H1 (cell line): Measurements from ENCODE around the gene PRKD1. TPM values are rescaled to one million over a fixed set of nuclear protein-coding genes. Genes with fewer than 3 reads are reported as not detected.

Experiments
- CTCF ChIA-PET: fragments of 300-600 bp; sonication (Branson Sonifier 250); formaldehyde crosslinking; loops from one replicate; lab custom pipeline; 2021; ENCODE audit not compliant: partially characterized antibody; lab: Charles Lee
- POLR2A ChIA-PET: fragments of 300-600 bp; sonication (Branson Sonifier 250); formaldehyde crosslinking; loops from one replicate; lab custom pipeline; 2021; ENCODE audit warnings: inconsistent platforms; ENCODE audit not compliant: partially characterized antibody; lab: Charles Lee
- DNase-seq, 2 experiments: peaks; one replicate each; pipeline versions ENCODE4 v3.0.0 to v3.0.0-alpha.2; 2010 to 2022; ENCODE audit warnings: low spot score in 2 of 2, low read depth in 1 of 2, mixed read lengths in 1 of 2
- FAIRE-seq: peaks from 2 replicates; lab custom pipeline; 2011; peaks lifted over from hg19 to GRCh38; lab: Jason Lieb, UNC
- H2AFZ ChIP-seq: 2 replicates; pipeline ENCODE4 v1.8.1; 2012; ENCODE audit warnings: low read length, inconsistent platforms
- H2AK5ac ChIP-seq: 2 replicates; pipeline ENCODE4 v1.6.1; 2013; ENCODE audit warnings: low read depth, low read length
- H2BK120ac ChIP-seq: replicated peaks from 2 replicates; pipeline ENCODE3; 2013; ENCODE audit warnings: low read depth, low read length, inconsistent platforms
- H2BK12ac ChIP-seq: 2 replicates; pipeline ENCODE4 v1.6.1; 2013; ENCODE audit warnings: low read depth, low read length
- H2BK15ac ChIP-seq: 2 replicates; pipeline ENCODE4 v1.6.1; 2013; ENCODE audit warnings: low read length
- H2BK20ac ChIP-seq: 2 replicates; pipeline ENCODE4 v1.6.1; 2013; ENCODE audit warnings: low read length
- H2BK5ac ChIP-seq: 2 replicates; pipeline ENCODE4 v1.6.1; 2013; ENCODE audit warnings: low read depth, low read length
- H3K14ac ChIP-seq: 2 replicates; pipeline ENCODE4 v1.6.1; 2013; ENCODE audit warnings: inconsistent platforms; ENCODE audit not compliant: insufficient read length
- H3K18ac ChIP-seq: 2 replicates; pipeline ENCODE4 v1.6.1; 2013; ENCODE audit warnings: low read length; ENCODE audit errors: extremely low read depth
- H3K23ac ChIP-seq: 2 replicates; pipeline ENCODE4 v1.6.1; 2013; ENCODE audit warnings: inconsistent platforms; ENCODE audit not compliant: insufficient read length
- H3K23me2 ChIP-seq: 2 replicates; pipeline ENCODE4 v1.6.1; 2013; ENCODE audit warnings: low read depth, low read length
- H3K27ac ChIP-seq: 2 replicates; pipeline ENCODE4 v1.6.1; 2011; ENCODE audit warnings: low read depth, low read length, inconsistent platforms
- H3K27me3 ChIP-seq, 4 experiments: replicated peaks in 1 of 4; 1 replicate in 1 of 4; 2 replicates in 3 of 4; pipeline versions ENCODE4 v1.6.1 to v1.8.1; 2011 to 2013; ENCODE audit warnings: low read length in 3 of 4, mild to moderate bottlenecking in 3 of 4, inconsistent platforms in 2 of 4, mixed read lengths in 2 of 4, moderate library complexity in 1 of 4; ENCODE audit not compliant: control insufficient read depth in 3 of 4, insufficient read depth in 3 of 4; ENCODE audit errors: extremely low read depth in 1 of 4
- H3K36me3 ChIP-seq, 4 experiments: 2 replicates each; pipeline versions ENCODE4 v1.6.1 to v1.8.1; 2011 to 2013; ENCODE audit warnings: mild to moderate bottlenecking in 4 of 4, low read length in 3 of 4, moderate library complexity in 2 of 4, control low read depth in 1 of 4, inconsistent platforms in 1 of 4; ENCODE audit not compliant: insufficient read depth in 4 of 4, control insufficient read depth in 2 of 4
- H3K4ac ChIP-seq: replicated peaks from 2 replicates; pipeline ENCODE3; 2013; ENCODE audit warnings: low read length, low read depth, mixed read lengths, inconsistent platforms; ENCODE audit not compliant: insufficient read length
- H3K4me1 ChIP-seq, 4 experiments: replicated peaks in 1 of 4; 1 replicate in 1 of 4; 2 replicates in 3 of 4; pipeline versions ENCODE4 v1.6.1 to v1.8.1; 2011 to 2013; ENCODE audit warnings: low read length in 3 of 4, inconsistent platforms in 2 of 4, mixed read lengths in 1 of 4; ENCODE audit not compliant: insufficient read depth in 4 of 4, control insufficient read depth in 3 of 4
- H3K4me2 ChIP-seq, 2 experiments: 2 replicates each; pipeline versions ENCODE4 v1.6.1 to v1.8.1; 2011 to 2013; ENCODE audit warnings: low read depth in 2 of 2, low read length in 2 of 2, control low read depth in 1 of 2, inconsistent platforms in 1 of 2, mild to moderate bottlenecking in 1 of 2; ENCODE audit not compliant: insufficient read depth in 1 of 2
- H3K4me3 ChIP-seq, 4 experiments: fragments of 200-600, 300-600 bp in 1 of 4; sonication (generic), shearing (Covaris generic), sonication (Bioruptor Twin) in 1 of 4; 2 replicates each; pipeline versions ENCODE4 v1.5.1 to v1.8.1; 2011 to 2016; ENCODE audit warnings: low read length in 4 of 4, low read depth in 3 of 4, control low read depth in 2 of 4, inconsistent platforms in 2 of 4, mild to moderate bottlenecking in 2 of 4, mixed read lengths in 1 of 4, moderate library complexity in 1 of 4; ENCODE audit not compliant: insufficient read depth in 2 of 4; ENCODE audit errors: extremely low read depth in 1 of 4
- H3K56ac ChIP-seq: replicated peaks from 2 replicates; pipeline ENCODE3; 2013; ENCODE audit warnings: low read depth, mild to moderate bottlenecking, mixed read lengths, low read length, inconsistent platforms; ENCODE audit not compliant: insufficient read length
- H3K79me1 ChIP-seq: 2 replicates; pipeline ENCODE4 v1.6.1; 2013; ENCODE audit warnings: low read depth, low read length, control low read depth
- H3K79me2 ChIP-seq, 2 experiments: 2 replicates each; pipeline versions ENCODE4 v1.6.1 to v1.8.1; 2012 to 2013; ENCODE audit warnings: low read length in 2 of 2, mild to moderate bottlenecking in 2 of 2, inconsistent platforms in 1 of 2; ENCODE audit not compliant: insufficient read depth in 2 of 2, control insufficient read depth in 1 of 2
- H3K9ac ChIP-seq, 4 experiments: replicated peaks in 1 of 4; 1 replicate in 1 of 4; 2 replicates in 3 of 4; pipeline versions ENCODE4 v1.6.1 to v1.8.1; 2011 to 2013; ENCODE audit warnings: low read depth in 3 of 4, low read length in 3 of 4, control low read depth in 2 of 4, mild to moderate bottlenecking in 2 of 4, moderate library complexity in 2 of 4, inconsistent platforms in 1 of 4; ENCODE audit errors: extremely low read depth in 1 of 4
- H3K9me3 ChIP-seq, 2 experiments: 2 replicates each; pipeline versions ENCODE4 v1.6.1 to v1.8.1; 2012 to 2013; ENCODE audit warnings: mild to moderate bottlenecking in 2 of 2, moderate library complexity in 2 of 2, control low read depth in 1 of 2, inconsistent platforms in 1 of 2, low read depth in 1 of 2, low read length in 1 of 2, mixed read lengths in 1 of 2; ENCODE audit not compliant: insufficient read depth in 2 of 2
- H4K20me1 ChIP-seq, 2 experiments: replicated peaks in 1 of 2; 2 replicates each; pipeline versions ENCODE3 to v1.8.1; 2011 to 2013; ENCODE audit warnings: inconsistent platforms in 2 of 2, low read length in 2 of 2, mild to moderate bottlenecking in 1 of 2; ENCODE audit not compliant: insufficient read depth in 2 of 2, control insufficient read depth in 1 of 2
- H4K5ac ChIP-seq: 2 replicates; pipeline ENCODE4 v1.6.1; 2013; ENCODE audit warnings: low read length, low read depth, mixed read lengths, inconsistent platforms; ENCODE audit not compliant: insufficient read length
- H4K8ac ChIP-seq: 2 replicates; pipeline ENCODE4 v1.8.0; 2013; ENCODE audit warnings: mild to moderate bottlenecking, moderate library complexity, low read length, inconsistent platforms; ENCODE audit not compliant: insufficient read depth; ENCODE audit errors: extremely low read depth
- H4K91ac ChIP-seq: replicated peaks from 2 replicates; pipeline ENCODE3; 2013; ENCODE audit warnings: low read length, mixed read lengths, inconsistent platforms; ENCODE audit not compliant: insufficient read length
- FOSL1 ChIP-seq: IDR thresholded peaks from 2 replicates; pipeline ENCODE4 v1.6.1; 2011; ENCODE audit warnings: mild to moderate bottlenecking, low read depth, low read length, moderate library complexity; ENCODE audit not compliant: insufficient read depth
- POLR2A ChIP-seq, 2 experiments: IDR thresholded peaks; 1 replicate in 1 of 2; 2 replicates in 1 of 2; pipeline ENCODE4 v1.6.1; 2011; ENCODE audit warnings: low read depth in 2 of 2, low read length in 2 of 2, mild to moderate bottlenecking in 2 of 2; ENCODE audit errors: control extremely low read depth in 1 of 2
- RBBP5 ChIP-seq: IDR thresholded peaks from 2 replicates; pipeline ENCODE4 v1.7.1; 2012; ENCODE audit warnings: low read depth, mild to moderate bottlenecking, inconsistent platforms, low read length, moderate library complexity, borderline replicate concordance
- TAF7 ChIP-seq: optimal IDR thresholded peaks from 2 replicates; pipeline ENCODE3; 2011; ENCODE audit warnings: low read depth, mild to moderate bottlenecking, inconsistent platforms, low read length, moderate library complexity, borderline replicate concordance
- WGBS, 2 experiments: shearing (Covaris generic) in 1 of 2; methylation state at CpG; one replicate each; pipeline versions ENCODE4 v1.1.6 to v1.1.7; 2013 to 2015; ENCODE audit warnings: low lambda C conversion rate in 2 of 2, mixed read lengths in 2 of 2, inconsistent platforms in 1 of 2, low coverage in 1 of 2, missing lambda C conversion rate in 1 of 2; ENCODE audit not compliant: insufficient replicate concordance in 2 of 2, insufficient coverage in 1 of 2, insufficient read length in 1 of 2; ENCODE audit errors: extremely low coverage in 1 of 2, missing lambda C conversion rate in 1 of 2; 5-methylcytosine and 5-hydroxymethylcytosine counted together
- polyA plus RNA-seq, 7 experiments: library from polyadenylated mRNA; depleted of rRNA in 3 of 7; stranded (reverse) in 5 of 7; unstranded in 2 of 7; fragments of >200 nt in 5 of 7; fragments of 200-250 nt in 2 of 7; gene quantifications; 1 replicate in 5 of 7; 2 replicates in 1 of 7; 4 replicates in 1 of 7; pipeline versions ENCODE4 v1.2.1 to v1.2.3, GENCODE V29; 2011 to 2013; ENCODE audit warnings: missing spikeins in 2 of 7, mixed read lengths in 2 of 7
- total RNA-seq: library from RNA; stranded (reverse); fragmentation: NEBNext Ultra II Directional; extraction: Animal tissue kit (Norgen Biotek cat#: 25700); gene quantifications from 2 replicates; pipeline ENCODE4 v1.2.1, GENCODE V29; 2021

Gene PRKD1
- total and polyA plus RNA-seq, 2 of the 8 experiments (the other 6 are each of a cell fraction or from before 2014, with no cell fraction given) = 3.6 to 6.8 TPM

- no peak overlapping the region for H2BK12ac ChIP-seq
- H4K5ac ChIP-seq = no peak overlapping the region
- H3K23me2 ChIP-seq = no peaks in the 10 kb centered on the region
- no peak overlapping the region for H3K18ac ChIP-seq
- H3K4me2 ChIP-seq = no peak overlapping the region
- no peak overlapping the region for H3K9ac ChIP-seq
- no peaks in the 10 kb centered on the region for H3K79me1 ChIP-seq
- H4K20me1 ChIP-seq = no peaks in the 10 kb centered on the region
- no peak overlapping the region for H2BK20ac ChIP-seq
- H3K27me3 ChIP-seq = no peaks in the 10 kb centered on the region
- CTCF ChIA-PET = interaction anchor here (0.6 to 1.6 kb wide), 4 partner anchors 10 to 243 kb away, joined by 3 to 4 read pairs (median 3); no protein-coding TSS in a partner anchor
- no peak overlapping the region for H3K27ac ChIP-seq
- no peak overlapping the region for H3K4me3 ChIP-seq
- no peak overlapping the region for H4K8ac ChIP-seq
- H3K36me3 ChIP-seq = no peaks in the 10 kb centered on the region
- H3K14ac ChIP-seq = no peak overlapping the region
- H2AK5ac ChIP-seq = no peak overlapping the region
- H3K56ac ChIP-seq = no peak overlapping the region
- no peak overlapping the region for H3K4ac ChIP-seq
- FAIRE-seq (no peak), DNase-seq (no peak)
- POLR2A ChIA-PET = no interaction called here
- H3K4me1 ChIP-seq = no peaks in the 10 kb centered on the region
- no peaks in the 10 kb centered on the region for H3K9me3 ChIP-seq
- H2BK120ac ChIP-seq = no peak overlapping the region
- WGBS, 2 experiments = 91% methylated on average over 12 of the region's 15 CpGs; no CpG with 5 or more reads in 1 of the 2 experiments
- no peak overlapping the region for H2AFZ ChIP-seq
- H2BK15ac ChIP-seq = no peak overlapping the region
- H3K79me2 ChIP-seq = no peaks in the 10 kb centered on the region
- no peak overlapping the region for H4K91ac ChIP-seq
- no peak for TF ChIP-seq RBBP5
- TF ChIP-seq TAF7 = no peak
- no peak for TF ChIP-seq POLR2A (IDR thresholded peaks at IDR 0.05; ENCODE audit: control extremely low read depth in 1 of 2, low read depth in 2 of 2, low read length in 2 of 2)
- no peak for TF ChIP-seq FOSL1
- H3K23ac ChIP-seq = no peak overlapping the region
- H2BK5ac ChIP-seq = no peak overlapping the region
Measured at GRCh38 chr14:29971101-29971500, 43.5 kb upstream of the PRKD1 start.
